ENCODE measurements around the gene NOP53.
"Not testable (repeated sequence)": the region's sequence is repeated elsewhere in the genome, so short reads cannot be mapped to it uniquely, and the experiment has no call there.

The NOP53 gene

DNA sequence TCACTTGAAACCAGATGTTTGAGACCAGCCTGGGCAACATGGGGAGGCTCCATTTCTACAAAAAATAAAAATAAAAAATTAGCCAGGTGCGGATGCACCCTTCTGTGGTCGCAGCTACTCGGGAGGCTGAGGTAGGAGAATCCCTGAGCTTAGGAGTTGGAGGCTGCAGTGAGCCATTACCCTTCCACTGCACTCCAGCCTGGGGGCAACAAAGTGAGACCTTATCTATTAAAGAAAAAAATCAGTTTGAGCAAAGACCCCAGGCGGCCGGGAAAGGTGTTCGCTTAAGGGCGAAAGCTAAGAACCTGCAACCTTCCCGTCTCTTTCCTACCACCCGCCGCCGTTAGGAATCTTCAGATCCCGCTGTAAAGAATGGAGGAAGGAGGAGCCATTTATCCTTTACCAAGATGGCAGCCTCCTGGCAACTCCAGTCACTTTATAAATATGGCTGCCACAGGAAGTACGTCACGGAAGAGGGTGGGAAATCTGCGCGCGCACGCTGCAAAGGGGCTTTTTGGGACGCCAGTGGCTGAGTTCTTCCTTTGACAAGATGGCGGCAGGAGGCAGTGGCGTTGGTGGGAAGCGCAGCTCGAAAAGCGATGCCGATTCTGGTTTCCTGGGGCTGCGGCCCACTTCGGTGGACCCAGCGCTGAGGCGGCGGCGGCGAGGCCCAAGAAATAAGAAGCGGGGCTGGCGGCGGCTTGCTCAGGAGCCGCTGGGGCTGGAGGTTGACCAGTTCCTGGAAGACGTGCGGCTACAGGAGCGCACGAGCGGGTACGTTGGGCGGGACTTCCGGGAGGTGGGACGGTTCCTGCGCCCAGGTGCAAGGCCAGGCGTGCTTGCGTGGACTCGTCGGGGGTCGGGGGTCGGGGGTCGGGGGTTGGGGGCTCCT, at the start of gene NOP53:
NOP53 (plus strand) TSS at position 537 of the 892 bp plus-strand sequence; CDS start at position 551, 14 bp downstream.
- DNase-seq = peak; percentile 95 to 98 (median 98)

DNA sequence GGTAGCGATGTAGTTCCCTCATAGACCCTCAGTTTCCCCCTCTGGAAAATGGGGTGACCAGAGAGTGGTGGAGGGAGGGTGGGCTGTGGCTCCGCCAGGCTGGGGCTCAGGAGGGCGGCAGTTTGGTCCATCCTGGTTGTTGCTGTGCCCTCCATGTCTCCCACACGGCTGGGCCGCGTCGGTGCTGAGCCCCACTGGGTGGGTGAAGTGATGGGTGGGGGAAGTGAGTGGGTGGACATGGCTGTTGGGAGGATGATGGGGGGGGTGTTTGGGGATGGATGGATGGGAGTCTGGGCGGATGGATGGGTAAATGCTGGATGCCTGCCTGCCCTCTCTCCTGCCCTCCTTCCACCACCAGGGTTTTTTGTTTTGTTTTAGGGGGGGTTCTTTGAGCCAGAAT, 48.7 kb upstream of the NOP53 start:
- DNase-seq = no peak

DNA sequence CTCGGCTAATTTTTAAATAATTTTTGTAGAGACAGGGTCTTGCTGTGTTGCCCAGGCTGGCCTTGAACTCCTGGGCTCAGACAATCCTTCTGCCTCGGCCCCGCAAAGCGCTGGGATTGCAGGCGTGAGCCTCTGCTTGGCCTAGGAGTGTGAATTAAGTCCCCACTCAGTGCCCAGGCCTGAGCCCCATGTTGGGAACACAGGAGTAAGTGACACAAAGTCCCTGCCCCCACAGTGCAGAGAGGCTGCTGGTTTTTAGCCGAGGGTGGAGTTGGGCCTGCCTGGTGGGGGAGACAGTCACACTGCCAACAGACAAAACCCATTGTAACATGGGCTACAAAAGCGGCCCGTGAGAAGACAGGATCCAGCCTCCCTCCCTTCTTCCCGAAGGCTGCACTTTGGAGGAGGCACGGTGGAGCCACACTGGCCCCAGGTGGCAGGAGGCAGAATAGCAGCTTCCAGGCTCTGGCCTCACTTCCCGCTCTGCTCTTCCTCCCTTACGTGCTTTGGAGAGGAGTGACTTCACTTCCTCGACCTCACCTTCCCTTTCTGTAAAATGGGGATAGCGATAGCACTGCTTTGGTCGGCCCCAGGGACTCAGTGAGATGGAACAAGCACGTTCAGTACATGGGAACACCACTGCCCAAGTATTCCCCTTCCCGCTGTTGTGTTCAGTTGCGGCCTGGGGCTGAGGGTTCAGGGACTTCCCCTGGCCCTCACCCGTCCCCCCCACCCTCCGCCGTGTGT, 47.3 kb upstream of the NOP53 start:
- peak; percentile 46 to 64 (median 51) for DNase-seq

DNA sequence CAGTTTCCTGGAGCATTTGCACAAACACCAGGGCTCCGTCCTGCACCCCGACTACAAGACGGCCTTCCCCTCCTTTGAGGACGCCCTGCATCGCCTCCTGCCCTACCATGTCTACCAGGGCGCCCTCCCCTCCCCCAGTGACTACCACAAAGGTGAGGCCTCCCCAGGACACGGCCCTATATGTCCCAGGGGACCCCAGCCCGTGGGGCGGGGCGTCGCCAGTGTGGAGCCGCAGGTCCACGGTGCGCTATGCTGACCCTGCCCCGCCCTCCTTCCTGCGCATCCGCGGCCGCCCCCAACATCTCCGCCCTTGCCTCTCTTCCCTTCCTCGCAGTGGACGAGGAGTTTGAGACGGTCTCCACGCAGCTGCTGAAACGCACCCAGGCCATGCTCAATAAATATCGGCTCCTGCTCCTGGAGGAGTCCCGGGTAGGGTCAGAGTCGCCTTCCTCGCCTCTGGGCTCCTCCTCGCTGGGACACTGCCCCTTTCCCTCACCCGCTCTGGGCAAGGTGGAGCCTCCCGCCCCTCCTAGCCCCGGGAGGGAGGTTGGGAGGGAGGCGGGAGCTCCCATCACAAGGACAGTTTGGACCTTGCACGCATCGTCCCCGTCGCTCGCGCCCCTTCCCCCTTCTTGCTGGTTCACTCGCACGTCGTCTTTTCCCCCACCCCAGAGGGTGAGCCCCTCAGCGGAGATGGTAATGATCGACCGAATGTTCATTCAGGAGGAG, 46.6 kb upstream of the NOP53 start:
- DNase-seq = no peak

DNA sequence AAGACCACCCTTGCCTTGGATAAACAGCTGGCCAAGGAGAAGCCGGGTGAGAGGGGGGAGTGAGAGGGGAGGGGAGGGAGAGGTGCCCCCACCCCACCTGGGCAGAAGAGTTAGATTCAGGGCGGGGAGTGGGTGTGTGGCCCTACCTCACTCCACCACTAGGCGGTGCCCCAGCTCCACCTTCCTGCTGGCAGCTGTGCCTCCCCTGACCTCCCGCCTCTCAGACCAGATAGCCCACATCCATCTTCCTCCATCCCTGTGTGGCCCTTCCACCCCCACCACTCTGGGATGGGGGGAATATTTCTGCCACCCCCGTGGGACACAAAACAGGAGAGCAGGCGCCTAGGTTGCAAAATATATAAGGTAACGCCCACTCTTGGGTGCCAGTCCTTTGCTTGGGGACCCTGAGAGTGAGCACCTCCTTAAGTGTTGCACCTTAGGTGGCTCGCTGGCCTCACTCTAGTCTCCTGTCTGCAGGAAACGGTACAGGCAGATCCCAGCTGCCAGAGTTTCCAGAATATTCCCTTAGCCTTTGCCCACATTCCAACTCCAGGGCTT, 45.9 kb upstream of the NOP53 start:
- DNase-seq = peak in 2 of 3 experiments; percentile 8 to 37

DNA sequence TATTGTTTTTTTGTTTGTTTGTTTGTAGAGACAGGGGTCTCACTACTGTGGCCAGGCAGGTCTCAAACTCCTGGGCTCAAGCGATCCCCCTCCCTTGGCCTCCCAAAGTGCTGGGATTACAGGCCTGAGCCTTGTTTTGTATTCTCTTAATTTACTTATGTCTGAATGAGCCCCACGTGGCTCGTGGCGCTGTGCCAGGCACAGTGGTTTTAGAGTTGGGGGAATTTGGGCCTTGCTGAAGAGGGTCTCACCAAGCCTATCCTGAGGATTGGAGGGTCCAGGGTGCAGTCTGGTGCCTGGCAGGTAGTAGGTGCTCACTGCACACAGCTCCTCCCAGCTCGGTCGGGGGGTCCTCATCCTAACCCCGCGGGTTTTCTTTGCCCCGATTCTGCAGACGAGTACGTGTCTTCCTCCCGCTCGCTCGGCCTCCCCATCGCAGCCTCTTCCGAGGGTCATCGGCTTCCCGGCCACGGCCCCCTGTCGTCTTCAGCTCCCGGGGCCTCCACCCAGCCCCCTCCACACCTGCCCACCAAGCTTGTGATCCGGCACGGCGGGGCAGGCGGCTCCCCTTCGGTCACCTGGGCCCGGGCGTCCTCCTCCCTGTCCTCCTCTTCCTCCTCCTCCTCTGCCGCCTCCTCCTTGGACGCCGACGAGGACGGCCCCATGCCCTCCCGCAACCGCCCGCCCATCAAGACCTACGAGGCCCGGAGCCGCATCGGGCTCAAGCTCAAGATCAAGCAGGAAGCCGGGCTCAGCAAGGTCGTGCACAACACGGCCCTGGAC, 44.2 kb upstream of the NOP53 start:
- DNase-seq = no peak

DNA sequence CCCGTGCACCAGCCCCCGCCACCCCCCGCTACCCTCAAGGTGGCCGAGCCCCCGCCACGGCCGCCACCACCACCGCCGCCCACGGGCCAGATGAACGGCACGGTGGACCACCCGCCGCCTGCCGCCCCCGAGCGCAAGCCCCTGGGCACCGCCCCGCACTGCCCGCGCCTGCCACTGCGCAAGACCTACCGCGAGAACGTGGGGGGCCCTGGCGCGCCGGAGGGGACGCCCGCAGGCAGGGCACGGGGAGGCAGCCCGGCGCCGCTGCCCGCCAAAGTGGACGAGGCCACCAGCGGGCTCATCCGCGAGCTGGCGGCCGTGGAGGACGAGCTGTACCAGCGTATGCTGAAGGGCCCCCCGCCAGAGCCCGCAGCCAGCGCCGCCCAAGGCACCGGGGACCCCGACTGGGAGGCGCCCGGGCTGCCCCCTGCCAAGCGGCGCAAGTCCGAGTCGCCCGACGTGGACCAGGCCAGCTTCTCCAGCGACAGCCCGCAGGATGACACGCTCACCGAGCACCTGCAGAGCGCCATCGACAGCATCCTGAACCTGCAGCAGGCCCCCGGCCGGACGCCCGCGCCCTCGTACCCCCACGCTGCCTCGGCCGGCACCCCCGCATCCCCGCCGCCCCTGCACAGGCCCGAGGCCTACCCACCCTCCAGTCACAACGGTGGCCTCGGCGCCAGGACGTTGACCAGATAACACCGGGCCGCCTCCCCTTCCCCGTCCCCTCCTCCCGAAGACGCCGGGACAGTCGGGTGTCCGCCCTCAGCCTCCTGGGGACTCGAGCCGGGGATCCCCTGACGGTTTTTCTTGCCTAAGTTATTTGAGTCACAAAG, 43.4 kb upstream of the NOP53 start:
- no peak for DNase-seq

DNA sequence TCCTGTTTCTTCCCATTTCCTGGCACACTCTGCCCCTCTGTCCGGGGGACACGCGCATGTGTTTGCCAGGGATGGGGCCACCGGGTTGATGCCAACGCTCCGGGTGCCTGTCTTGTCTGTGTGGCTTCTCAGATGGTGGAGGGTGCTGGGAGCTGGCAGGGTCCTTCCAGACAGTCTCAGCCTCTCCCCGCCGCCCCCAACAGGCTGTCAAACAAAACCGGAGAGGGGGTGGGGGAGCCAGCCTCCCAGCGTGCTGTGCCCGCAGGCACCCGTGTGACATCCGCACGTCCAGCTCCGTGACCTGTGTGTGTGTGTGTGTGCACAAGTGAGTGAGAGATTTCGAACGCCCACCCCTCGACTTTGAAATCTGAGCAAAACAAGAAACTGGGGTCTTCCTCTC, 42.7 kb upstream of the NOP53 start:
- no peak for DNase-seq

DNA sequence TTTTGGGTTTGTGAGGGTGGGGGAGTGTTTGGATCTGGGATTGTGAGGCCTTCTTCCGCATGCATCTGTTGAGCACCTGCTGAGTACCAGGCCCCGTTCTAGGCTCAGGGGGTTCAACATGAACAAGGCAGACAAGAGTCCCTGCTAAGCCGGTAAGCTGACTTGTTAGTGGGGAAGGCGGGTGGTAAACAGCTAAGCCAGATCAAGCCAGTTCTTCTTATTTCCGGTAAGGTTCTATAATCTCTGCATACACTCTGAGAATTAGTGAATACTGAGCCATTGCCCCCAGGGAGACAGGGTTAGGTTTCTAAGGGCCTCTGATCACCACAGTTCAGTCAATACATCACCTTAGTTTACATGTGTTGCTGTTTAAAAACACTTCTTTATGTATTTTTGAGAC, 42.0 kb upstream of the NOP53 start:
- no peak for DNase-seq

DNA sequence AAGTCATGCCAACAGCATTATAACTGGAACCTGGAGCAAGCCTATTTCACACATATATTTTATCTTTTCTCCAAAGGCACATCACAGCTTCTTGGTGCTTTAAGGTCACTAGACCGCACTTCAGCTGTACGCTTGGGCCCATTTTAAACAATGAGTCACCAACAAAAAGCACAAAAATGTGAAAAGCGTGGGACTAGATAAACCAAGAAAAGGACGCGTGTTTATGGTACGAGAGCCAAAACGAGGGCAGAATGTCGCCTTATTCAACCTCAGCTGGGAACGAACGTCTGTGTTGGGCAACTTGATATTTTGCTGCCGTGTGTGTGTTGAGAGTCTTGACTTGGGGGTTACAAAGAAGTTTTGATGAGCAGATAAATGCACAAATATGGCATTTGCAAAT, 41.3 kb upstream of the NOP53 start:
- no peak for DNase-seq

DNA sequence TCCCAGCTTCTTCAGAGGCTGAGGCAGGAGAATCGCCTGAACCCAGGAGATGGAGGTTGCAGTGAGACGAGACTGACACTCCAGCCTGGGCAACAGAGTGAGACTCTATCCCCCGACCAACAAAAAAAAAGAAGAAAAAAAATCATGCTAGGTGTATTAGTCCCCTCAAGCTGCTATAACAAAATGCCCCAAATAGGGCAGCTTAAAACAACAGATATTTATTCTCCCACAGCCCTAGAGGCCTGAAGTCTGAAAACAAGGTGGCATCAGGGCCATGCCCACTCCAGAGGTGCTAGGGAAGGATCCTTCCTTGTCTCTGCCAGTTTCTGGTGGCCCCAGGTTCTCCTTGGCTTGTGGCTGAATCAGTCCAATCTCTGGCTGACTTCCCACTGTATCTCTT, 40.7 kb upstream of the NOP53 start:
- no peak for DNase-seq

DNA sequence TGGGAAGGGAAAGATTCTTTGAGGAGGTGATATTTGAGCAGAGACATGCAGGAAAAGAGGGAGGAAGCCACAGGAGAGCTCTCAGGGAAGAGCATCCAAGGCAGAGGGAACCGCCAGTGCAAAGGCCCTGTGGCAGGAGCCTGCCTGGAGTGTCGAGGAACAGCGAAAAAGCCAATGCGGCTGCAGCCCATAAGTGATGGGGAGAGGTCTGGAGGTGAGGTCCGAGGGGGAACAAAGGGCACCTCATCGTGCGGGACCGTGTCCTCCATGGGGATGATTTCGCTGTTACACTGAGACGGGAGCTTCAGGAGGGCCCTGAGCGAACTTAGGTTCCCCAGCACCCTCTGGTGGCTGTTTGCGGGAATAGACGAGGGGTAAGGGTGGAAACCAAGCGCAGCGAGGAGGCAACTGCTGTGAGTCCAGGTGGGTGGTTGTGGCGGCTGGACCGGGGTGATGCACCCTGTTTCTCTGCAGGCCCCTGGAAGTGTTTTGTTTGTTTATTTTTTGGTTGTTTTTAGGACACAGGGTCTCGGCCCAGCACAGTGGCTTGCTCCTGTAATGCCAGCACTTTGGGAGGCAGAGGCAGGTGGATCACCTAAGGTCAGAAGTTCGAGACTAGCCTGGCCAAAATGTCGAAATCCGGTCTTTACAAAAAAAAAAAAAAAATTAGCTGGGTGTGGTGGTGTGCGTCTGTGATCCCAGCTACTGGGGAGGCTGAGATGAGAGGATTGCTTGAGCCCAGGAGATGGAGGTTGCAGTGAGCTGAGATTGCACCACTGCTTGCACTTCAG, 38.0 kb upstream of the NOP53 start:
- DNase-seq = peak; percentile 15 to 62 (median 37)

DNA sequence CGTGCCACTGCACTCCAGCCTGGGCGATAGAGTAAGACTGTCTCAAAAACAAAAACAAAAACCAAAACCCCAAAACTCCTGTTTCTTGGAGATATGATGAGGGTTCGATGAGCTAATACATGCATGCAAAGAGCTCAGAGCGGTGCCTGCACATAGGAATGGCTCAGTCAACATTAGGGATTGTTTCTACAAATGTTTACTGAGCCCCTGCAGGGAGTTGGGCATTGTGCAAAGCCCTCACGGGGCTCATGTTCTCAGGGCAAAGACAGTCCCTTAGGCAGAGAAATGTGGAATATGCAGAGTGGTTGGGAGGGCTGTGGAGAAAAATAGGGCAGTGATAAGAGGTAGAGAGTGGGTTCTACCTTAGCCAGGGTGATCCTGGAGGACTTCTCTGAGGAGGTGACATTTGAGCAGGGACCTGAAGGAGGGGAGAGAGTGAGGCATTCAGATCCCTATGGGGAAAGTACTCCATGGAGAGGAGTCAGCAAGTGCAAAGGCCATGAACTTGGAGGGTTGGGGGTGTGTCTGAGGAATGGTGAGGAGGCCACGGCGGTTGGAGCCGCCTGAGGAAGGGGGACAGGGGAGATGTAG, 33.6 kb upstream of the NOP53 start:
- DNase-seq = no peak

DNA sequence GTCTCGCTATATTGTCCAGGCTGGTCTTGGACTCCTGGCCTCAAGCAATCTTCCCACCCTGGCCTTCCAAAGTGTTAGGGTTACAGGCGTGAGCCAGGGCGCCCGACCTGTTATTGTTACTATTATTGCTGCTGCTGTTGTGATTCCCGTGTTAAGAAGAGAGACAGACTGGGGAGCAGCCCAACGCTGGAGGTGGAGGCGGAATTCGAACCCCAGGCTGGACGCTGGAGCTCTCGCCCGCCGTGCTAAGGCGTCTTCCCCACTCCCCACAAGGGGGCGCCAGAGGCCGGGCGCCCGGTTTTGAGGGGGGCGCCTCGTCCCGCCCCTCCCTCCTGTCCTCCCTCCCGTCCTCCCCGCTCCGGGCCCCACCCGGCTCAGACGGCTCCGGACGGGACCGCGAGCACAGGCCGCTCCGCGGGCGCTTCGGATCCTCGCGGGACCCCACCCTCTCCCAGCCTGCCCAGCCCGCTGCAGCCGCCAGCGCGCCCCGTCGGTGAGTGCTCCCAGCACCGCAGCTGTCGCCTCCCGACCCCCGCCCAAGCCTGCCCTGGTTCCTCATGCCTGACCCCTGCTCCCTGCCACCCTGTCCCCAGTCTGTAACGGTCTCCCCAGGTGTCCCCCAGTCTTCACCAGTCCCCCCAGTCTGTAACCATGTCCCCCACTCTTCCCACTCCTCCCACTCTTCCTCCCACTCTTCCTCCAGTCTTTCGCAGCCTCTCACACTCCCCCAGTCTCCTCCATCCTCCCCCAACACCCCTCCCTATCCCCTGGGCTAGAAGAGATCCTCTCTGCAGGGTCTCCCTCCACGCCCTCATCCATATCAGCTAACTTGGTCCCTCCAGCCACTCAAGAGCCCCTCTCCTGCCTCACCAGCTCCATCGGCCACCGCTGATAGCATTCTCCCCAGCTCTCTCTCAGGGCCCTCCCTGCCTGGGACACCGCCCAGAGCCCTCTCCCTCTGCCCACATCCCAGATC, 32.0 kb upstream of the NOP53 start, which contains the start of gene EHD2:
EHD2 (plus strand) TSS at position 377 of the 976 bp plus-strand sequence. CDS start 3,191 bp downstream, outside the sequence.
- no peak for DNase-seq

DNA sequence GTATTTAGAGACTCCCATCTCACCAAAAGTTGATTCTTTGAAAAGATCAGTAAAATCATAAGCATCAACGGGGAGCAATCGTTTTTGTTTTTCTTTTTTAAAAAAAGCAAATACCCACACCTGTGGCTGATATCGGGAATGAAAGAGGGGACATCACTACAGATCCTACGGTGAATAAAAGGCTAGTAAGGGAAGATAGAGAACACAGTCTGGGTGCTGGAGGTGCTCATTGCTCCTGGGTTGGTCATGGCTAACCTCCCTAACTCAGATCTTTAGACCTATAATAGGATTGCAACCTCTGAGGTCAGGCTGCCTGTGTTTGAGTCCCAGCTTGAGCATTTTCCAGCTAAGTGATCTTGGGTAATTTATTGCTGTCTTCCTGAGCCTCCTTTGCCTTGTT, 31.0 kb upstream of the NOP53 start:
- DNase-seq = no peak

DNA sequence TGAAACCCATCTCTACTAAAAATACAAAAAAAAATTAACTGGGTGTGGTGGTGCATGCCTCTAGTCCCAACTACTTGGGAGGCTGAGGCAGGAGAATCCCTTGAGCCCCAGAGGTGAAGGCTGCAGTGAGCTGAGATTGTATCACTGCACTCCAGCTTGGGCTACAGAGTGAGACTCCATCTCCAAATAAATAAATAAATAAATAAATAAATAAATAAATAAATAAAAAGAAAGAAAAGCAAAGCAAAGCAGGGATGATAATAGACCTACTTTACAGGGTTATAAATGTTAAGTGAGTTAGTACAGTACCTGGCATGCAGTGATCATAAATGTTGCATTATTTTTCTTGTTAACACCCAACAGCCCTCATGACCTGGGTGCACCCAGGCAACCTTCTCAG, 30.5 kb upstream of the NOP53 start:
- not testable (repeated sequence) for DNase-seq

DNA sequence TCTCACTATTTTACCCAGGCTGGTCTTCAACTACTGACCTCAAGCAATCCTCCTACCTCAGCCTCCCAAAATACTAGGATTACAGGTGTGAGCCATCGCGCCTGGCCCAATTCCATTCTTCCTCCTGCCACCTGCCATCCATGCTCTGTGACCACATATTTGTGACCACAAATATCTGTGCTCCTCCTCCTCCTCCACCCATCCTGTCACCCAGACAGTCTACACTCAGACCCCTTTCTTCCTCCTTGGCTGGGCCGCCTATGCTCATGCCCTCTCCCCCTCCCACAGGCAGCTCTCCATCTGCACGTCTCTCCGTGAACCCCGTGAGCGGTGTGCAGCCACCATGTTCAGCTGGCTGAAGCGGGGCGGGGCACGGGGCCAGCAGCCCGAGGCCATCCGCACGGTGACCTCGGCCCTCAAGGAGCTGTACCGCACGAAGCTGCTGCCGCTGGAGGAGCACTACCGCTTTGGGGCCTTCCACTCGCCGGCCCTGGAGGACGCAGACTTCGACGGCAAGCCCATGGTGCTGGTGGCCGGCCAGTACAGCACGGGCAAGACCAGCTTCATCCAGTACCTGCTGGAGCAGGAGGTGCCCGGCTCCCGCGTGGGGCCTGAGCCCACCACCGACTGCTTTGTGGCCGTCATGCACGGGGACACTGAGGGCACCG, 28.9 kb upstream of the NOP53 start:
- DNase-seq = no peak
